Stimulated activated effector memory CD8-positive, alpha-beta T cell treated with anti-CD3 and anti-CD28 coated beads, Interleukin-12 subunit alpha, Interleukin-12 subunit beta, amount 100 ng/mL, for 72 hours (primary cell): Measurements from ENCODE around the gene EMID1.

Experiments used
- ATAC-seq: fragments of 150-1000 bp; cut with Tn5 transposase; 2 replicates; pipeline ENCODE4 v1.10.0; 2021
- DNase-seq, 2 donors: peaks; one replicate each; pipeline ENCODE4 v3.0.0; 2021 to 2022; ENCODE audit warnings: low spot score in 2 of 2
- H3K27ac Mint-ChIP-seq: one replicate; pipeline ENCODE4 v1.8.0; 2022; ENCODE audit warnings: mild to moderate bottlenecking, mixed read lengths
- H3K36me3 Mint-ChIP-seq: one replicate; pipeline ENCODE4 v1.8.0; 2022; ENCODE audit warnings: mild to moderate bottlenecking, mixed read lengths
- H3K4me1 Mint-ChIP-seq: one replicate; pipeline ENCODE4 v1.8.0; 2022; ENCODE audit warnings: mixed read lengths
- H3K4me3 Mint-ChIP-seq: one replicate; pipeline ENCODE4 v1.8.0; 2022; ENCODE audit warnings: mild to moderate bottlenecking, mixed read lengths
- H3K9me3 Mint-ChIP-seq: one replicate; pipeline ENCODE4 v1.8.0; 2022; ENCODE audit warnings: mixed read lengths

EMID1 gene

DNA sequence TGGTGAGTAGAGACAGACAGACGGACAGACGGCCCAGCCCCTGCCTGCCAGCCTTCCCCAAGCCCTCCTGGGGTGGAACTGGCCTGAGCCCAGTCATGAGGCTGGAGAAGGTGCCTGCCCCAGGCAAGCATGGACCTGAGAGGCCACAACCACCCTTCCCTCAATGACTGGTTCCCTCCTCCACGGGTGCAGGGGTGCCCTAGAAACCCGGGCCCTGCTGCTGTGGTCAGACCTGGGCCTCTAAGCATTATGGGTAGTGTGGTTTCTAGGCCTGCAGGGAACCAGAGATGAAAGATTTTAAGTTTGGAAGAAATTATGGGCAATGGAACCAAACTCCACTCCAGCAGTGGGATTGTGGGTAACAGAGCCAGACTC, 48.6 kb downstream of the EMID1 start:
- no peak for ATAC-seq
- no peak overlapping the region for H3K27ac Mint-ChIP-seq

DNA sequence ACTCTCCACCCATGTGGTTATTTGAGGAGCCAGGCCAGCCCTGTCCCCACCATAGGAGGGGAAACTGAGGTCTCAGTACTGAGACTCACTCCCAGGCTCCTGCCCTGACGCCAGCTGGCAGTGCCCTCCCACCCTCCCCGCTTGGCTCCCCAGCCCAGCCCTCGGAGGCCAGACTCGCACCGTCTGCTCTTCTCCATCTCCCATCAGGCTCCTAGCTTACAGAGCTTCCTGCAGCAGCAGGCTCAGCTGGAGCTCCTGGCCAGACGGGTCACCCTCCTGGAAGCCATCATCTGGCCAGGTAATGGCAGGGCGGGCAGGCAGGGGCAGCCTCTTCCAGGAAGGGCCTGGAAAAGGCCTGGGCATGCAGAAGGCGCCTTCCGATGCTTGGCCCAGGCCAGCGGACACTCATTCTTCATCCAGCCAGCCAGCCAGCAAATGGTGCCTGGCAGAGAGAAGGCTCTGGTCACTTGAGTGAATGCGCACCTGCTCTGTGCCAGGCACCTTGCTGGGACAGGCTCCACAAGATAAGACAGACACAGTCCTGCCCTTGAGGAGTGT, 49.4 kb downstream of the EMID1 start:
- Mint-ChIP-seq H3K4me1 (peaks cover 5% of the 10 kb centered on the region), H3K27ac (no peak overlapping the region), H3K4me3 (no peak overlapping the region), H3K36me3 (no peaks in the 10 kb centered on the region), H3K9me3 (no peaks in the 10 kb centered on the region)
- no peak for DNase-seq
- no peak for ATAC-seq

More for the DNA sequence above, 48.6 kb downstream of the EMID1 start:
- H3K36me3 Mint-ChIP-seq, result no peaks in the 10 kb centered on the region
- no peaks in the 10 kb centered on the region for H3K9me3 Mint-ChIP-seq
- H3K4me1 Mint-ChIP-seq, result peaks cover 5% of the 10 kb centered on the region
- no peak for DNase-seq
- H3K4me3 Mint-ChIP-seq, result no peak overlapping the region

DNA sequence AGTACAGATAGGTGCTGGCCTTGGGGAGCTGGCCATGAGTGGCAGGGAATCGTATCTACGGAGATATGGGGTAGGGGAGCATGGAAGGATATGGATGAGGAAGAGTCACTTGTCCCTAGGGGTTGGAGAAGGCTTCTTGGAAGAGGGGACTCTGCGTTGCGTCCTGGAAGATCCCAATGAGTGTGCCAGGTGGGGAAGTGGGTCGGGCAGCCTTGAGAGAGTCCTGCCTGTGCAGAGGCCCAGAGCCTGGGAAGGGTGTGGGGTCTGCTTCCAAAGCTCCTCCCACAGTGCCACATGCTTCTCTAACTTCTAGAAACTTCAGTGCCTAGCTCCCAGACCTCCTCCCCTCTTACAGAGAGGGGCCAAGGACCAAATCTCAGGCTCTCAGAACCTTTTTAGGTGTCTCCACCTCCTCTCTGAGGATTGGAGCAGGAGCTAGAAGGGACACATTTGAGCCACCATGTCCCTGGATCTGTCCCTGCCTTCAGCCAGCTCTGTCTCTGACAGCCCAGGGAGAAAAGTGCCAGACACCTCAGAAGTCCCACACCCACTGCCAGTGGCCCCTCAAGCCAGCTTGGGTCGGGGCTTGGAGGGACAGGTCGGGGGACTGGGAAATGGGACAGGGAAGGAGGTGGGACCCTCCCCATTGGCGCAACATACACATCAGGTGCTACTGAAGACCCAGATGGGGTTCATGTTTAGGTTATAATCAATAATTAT, 51.1 kb downstream of the EMID1 start:
- Mint-ChIP-seq H3K27ac (no peak overlapping the region), H3K36me3 (no peaks in the 10 kb centered on the region), H3K9me3 (no peaks in the 10 kb centered on the region), H3K4me1 (peaks cover 5% of the 10 kb centered on the region), H3K4me3 (no peak overlapping the region)
- ATAC-seq (no peak), DNase-seq (no peak)

DNA sequence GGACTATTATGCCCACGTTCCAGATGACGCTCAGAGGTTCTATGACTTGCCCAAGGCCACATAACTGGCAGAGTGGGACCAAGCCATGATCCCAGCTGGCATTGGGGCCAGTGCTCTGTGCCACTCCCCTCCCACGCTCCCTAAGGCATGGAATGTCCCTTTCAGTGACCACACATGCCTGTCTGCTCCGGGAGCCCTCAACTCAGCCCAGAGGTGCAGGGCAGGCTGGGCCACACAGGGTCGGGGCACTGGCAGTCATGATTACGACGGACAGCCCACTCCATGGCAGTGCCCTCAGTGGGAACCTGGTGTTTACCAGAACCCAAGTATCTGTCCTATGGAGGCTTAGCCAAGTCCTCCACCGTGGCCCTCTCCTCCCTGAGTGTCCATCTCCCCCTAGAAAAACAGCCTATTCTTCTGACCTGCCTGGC, 52.1 kb downstream of the EMID1 start:
- H3K27ac Mint-ChIP-seq, result no peak overlapping the region

DNA sequence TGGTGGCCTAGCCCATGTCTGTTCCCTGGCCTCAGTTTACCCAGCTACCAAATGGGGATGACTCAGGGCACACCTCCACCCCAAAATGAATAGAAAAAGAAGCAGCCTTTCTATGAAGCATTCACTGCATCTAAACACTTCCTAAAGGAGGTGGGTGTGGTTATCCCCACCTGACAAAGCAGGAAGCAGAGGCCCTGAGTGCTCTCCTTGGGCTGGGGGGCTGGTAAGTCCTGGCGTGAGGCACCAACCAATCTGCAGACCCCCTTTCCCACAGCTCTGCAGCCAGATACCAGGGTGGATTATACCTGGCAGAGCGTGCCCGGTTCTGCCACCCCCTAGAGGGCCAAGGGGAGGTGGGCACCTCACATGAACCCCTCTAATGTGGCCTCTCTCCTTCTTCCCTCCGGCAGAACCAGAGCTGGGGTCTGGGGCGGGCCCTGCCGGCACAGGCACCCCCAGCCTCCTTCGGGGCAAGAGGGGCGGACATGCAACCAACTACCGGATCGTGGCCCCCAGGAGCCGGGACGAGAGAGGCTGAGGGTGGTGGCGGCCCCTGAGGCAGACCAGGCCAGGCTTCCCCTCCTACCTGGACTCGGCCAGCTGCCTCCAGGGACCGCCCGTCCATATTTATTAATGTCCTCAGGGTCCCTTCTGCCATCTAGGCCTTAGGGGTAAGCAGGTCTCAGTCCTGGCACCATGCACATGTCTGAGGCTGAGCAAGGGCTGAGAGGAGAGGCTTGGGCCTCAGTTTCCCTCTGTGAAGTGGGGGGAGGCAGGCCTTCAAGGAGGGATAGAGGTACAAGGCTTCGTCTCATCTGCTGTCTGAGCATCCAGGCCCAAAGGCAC, 52.9 kb downstream of the EMID1 start:
- Mint-ChIP-seq H3K27ac (peak overlapping the region; percentile 20), H3K4me1 (peaks cover 5% of the 10 kb centered on the region), H3K4me3 (no peak overlapping the region), H3K9me3 (no peaks in the 10 kb centered on the region), H3K36me3 (no peaks in the 10 kb centered on the region)
- ATAC-seq, result no peak
- DNase-seq, result no peak

More for the DNA sequence above, 52.1 kb downstream of the EMID1 start:
- no peak for DNase-seq
- Mint-ChIP-seq H3K4me1 (peaks cover 5% of the 10 kb centered on the region), H3K4me3 (no peak overlapping the region), H3K9me3 (no peaks in the 10 kb centered on the region), H3K36me3 (no peaks in the 10 kb centered on the region)
- ATAC-seq, result no peak

DNA sequence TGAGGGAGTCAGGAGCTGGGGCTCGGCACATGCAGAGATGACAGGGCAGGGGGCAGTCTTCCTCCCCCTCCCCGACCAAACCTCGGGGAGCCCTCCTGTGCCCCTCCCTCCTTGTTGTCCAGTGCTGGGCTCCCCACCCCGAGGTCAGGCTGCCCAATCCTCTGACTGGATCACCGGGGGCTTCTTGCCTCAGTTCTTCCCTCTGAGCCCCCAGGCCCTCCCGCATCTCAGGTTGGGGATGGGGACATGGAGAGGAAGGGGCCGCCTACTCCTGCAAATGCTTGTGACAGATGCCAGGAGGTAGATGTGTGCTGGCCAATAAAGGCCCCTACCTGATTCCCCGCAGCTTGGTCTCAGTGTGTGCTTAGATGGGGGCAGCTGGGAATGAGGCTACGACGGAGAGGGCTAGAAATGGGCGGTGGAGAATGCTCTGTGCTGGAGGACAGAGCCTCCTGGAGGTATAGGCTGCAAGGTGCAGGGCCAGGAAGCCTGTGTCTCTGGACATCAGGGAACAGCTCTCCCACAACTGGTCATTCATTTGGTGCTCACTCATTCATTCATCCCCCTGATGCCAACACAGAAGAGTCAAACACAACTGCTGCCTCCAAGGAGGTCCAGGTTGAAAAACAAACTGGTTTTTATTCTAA, 53.7 kb downstream of the EMID1 start:
- ATAC-seq, result no peak
- Mint-ChIP-seq H3K9me3 (no peaks in the 10 kb centered on the region), H3K27ac (peak overlapping the region; percentile 52), H3K4me1 (peaks cover 5% of the 10 kb centered on the region), H3K36me3 (peaks cover 2% of the 10 kb centered on the region), H3K4me3 (no peak overlapping the region)
- no peak for DNase-seq

DNA sequence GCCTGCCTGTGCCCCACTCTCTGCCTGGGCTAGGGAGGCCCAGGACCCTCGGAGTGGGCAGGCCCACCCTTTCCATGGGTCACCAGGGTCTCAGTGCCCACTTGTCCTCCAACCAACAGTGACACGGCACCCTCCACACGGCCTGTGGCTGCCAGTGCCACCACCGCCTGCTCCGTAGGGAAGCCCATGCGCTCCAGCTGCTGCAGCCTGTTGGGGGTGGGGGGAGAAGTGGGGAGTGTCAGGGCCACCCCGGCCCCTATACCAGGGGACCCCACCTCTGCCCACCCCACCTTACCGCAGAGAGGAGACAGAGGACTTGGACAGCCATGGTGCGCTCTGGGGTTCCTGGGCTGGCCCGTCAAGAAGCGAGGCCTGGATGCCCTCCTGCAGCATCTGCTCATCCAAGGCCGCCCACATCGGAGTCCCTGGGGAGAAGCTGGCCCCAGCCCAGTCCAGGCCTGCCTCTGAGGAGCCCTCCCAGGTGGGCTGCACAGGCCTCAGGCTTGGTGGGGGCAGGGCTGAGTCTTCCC, 54.4 kb downstream of the EMID1 start:
- Mint-ChIP-seq H3K4me3 (no peak overlapping the region), H3K27ac (peak overlapping the region; percentile 52), H3K9me3 (no peaks in the 10 kb centered on the region), H3K36me3 (peaks cover 9% of the 10 kb centered on the region), H3K4me1 (peaks cover 5% of the 10 kb centered on the region)
- DNase-seq (no peak), ATAC-seq (no peak)

DNA sequence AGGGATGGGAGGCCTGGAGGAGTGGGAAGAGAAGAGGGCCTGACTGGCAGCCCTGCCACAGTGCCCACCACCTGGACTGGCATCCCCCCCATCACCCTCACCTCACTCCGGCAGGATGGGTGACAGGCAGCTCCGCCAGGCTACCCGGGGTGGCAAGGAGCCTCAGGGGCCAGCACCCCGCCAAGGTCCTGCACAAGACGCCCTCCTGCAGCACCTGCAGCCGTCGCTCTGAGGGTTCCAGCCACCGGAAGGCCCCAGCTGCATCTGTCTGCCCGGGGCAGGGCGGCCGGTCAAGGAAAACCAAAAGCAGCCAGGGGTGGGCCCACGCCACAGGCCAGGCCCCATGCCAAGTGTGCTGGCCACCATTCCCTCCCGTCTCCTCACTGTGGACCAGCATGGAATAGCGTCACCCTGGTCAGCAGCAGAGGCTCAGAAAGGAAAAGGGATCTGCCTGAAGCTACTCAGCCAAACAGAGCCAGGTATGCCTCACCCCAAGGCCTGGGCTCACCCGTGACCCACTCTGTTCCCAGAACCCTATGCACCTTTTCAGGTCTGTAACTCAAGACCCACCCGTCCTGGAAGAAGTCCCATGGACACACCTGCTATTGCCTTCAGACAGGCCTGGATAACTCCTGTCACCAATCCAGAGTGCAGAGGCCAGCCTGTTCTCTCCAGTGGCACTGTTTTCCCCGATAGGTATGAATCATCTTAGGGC, 55.1 kb downstream of the EMID1 start:
- no peaks in the 10 kb centered on the region for H3K9me3 Mint-ChIP-seq
- H3K36me3 Mint-ChIP-seq, result peaks cover 9% of the 10 kb centered on the region
- peaks cover 5% of the 10 kb centered on the region for H3K4me1 Mint-ChIP-seq
- no peak for ATAC-seq
- no peak overlapping the region for H3K4me3 Mint-ChIP-seq
- H3K27ac Mint-ChIP-seq, result no peak overlapping the region
- DNase-seq, result no peak

DNA sequence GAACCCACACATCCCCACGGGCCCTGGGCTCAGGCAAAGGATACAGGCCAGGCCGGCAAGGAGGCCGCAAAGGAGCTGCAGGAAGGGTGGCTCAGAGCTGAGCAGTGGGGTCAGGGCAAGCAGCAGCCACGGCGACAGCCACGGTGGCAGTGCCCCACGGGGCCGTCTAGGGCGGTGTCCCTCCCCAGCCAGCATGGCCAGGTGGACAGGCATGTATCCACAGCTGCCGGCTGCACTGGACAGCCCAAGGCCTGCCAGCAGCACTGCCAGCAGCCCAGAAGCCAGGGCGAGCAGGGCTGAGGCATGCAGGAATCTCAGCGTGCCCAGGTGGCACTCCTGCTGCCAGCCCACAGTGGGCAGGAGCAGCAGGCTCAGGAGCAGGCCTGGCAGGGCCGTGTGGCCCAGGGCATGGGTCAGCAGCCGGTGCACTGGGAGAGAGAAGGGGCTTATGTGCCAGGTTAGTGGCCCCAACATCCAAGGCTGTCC, 58.1 kb downstream of the EMID1 start:
- no peak overlapping the region for H3K27ac Mint-ChIP-seq
- peaks cover 34% of the 10 kb centered on the region for H3K36me3 Mint-ChIP-seq
- ATAC-seq, result no peak
- peaks cover 13% of the 10 kb centered on the region for H3K4me1 Mint-ChIP-seq
- no peaks in the 10 kb centered on the region for H3K9me3 Mint-ChIP-seq
- no peak for DNase-seq
- no peak overlapping the region for H3K4me3 Mint-ChIP-seq

DNA sequence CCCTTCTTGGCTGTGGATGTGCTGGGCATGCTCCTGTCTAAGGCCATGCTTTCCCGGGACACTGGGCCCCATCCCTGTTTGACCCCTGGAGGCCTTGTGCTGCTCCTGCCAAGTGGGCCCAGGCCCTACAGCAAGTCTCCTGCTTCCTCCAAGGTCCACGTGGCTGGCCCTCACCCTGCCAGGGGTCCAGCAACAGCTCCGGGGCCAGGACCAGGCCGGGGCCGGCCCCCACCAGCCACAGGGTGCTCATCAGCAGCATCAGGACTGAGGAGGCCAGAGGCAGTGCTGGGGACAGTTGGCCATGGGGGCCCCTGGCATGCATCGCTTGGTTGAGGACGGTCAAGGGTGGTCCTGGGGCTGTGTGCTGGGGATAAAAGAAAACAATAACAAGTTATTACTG, 59.6 kb downstream of the EMID1 start:
- no peak overlapping the region for H3K4me3 Mint-ChIP-seq
- H3K36me3 Mint-ChIP-seq, result peaks cover 49% of the 10 kb centered on the region
- no peaks in the 10 kb centered on the region for H3K9me3 Mint-ChIP-seq
- DNase-seq, result no peak
- peaks cover 24% of the 10 kb centered on the region for H3K4me1 Mint-ChIP-seq
- H3K27ac Mint-ChIP-seq, result no peak overlapping the region
- no peak for ATAC-seq

DNA sequence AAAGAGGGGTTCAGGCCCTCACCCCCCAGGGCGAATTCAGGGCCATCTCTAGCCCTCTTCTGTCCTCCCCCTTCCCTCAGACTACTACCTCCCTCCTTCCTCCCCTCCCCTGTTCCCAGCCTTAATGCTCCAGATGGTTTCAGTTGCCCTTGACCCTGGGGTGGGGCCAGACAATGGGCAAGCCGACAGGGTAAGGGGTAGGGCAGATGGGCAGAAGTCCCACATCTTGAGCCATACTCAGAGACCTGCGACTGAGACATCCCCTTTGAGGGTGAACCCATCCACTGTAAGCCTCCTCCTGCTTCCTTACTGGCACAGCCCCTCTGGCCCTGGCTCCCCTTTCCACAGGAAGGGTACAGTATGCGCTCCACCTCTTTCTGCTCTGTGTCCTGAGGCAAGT, 60.2 kb downstream of the EMID1 start:
- Mint-ChIP-seq H3K27ac (peak overlapping the region; percentile 100), H3K36me3 (peaks cover 55% of the 10 kb centered on the region), H3K4me1 (peaks cover 31% of the 10 kb centered on the region), H3K4me3 (peak overlapping the region; percentile 89), H3K9me3 (no peaks in the 10 kb centered on the region)
- DNase-seq (no peak), ATAC-seq (no peak)

DNA sequence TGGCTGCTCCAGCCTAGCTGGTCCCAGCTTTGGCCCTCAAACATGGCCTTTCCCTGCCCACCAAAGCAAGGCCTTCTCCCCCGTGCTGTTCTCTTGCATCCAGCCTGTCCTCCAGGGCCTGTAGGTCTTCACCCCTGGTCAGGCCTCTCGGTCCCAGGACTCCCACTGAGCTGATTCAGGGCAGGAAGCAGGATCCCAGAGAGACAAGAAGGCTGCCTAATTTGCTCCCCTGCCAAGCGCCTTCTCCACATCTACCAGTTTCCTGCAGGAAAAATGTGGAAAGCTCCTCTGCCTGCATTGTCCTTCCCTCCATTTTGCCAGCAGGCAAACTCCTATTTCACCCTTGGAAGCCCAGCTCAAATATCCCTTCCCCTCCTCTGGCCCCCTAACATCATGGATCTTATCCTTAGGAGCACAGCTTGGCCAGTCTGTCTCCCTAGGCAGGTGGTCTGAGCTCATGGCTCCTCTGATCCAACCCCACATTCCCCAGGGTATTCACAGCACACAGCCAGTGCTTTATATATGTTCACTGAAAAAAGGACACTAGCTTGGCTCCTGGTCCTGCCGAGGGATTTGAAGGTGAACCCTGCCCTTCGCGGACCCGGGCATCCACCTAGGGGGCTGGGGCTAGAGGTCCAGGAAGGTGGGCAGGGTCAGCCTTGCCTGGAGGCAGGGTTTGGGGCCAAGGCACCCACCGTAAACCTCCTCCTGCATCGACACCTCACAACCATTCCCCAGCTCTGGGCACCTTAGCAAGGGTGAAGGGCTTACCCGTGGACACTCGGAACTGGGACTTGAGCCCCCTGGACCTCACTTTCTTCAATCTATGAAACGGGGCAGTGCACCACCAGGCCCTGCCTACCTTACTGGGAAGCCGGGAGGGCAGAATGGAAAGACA, 61.1 kb downstream of the EMID1 start:
- DNase-seq (peak in 1 of 2 donors; percentile 64), ATAC-seq (no peak)
- H3K4me3 Mint-ChIP-seq, result peak overlapping the region; percentile 89
- H3K4me1 Mint-ChIP-seq, result peaks cover 39% of the 10 kb centered on the region
- no peaks in the 10 kb centered on the region for H3K9me3 Mint-ChIP-seq
- H3K27ac Mint-ChIP-seq, result peak overlapping the region; percentile 100
- peaks cover 64% of the 10 kb centered on the region for H3K36me3 Mint-ChIP-seq

DNA sequence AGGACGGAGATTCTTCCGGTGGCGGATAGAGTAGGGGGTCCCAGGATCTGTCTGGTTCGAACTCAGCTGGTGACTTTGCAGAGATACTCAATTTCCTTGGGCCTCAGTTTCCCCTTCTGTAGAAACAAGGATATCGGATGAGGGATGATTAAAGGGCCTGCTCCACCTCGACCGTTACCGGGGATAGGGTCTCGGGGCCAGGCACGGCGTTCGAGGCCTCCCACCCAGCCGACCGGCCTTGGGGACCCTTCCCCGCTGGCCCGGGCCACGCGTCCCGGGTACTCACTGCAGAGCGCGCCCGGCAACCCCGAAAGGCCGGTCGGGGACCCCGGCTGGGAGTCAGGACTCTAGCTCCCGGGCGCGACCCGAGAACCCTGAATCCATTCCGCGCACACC, 61.8 kb downstream of the EMID1 start:
- ATAC-seq, result no peak
- DNase-seq, result no peak
- Mint-ChIP-seq H3K27ac (peak overlapping the region; percentile 100), H3K9me3 (no peaks in the 10 kb centered on the region), H3K4me3 (peak overlapping the region; percentile 89), H3K4me1 (peaks cover 45% of the 10 kb centered on the region), H3K36me3 (peaks cover 70% of the 10 kb centered on the region)
